ENCODE results near the gene SASH1.

DNA sequence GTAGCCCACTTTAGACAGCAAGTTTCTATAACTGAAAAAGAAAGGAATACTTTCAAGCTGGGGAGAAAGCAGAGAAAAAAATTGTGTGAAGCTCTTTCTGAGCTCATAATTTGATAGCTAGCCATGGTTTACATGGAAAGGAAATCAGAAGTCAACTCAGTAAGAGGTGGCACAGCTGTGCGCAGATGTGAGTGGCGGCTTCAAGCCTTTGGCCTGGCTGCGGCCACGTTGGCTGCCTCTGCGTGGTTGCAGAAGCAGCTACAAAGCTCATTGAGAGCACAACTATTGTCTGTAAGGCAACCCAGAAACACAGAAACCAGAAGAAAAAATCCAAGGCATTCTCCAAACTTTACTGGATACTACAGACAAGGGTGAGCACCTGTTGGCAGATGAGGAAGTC, 136.9 kb downstream of the SASH1 start:
- TF ChIP-seq SP1 (IDR thresholded peaks at IDR 0.05; ENCODE audit: low read depth) (no peak), SIN3A (IDR thresholded peaks at IDR 0.05; ENCODE audit: low read depth) (no peak), POLR2A (IDR thresholded peaks at IDR 0.05; ENCODE audit: borderline replicate concordance, extremely low read depth, insufficient read depth, insufficient read length) (no peak), EZH2phosphoT487 (IDR thresholded peaks at IDR 0.05; ENCODE audit: borderline replicate concordance) (no peak), YY1 (IDR thresholded peaks at IDR 0.05; ENCODE audit: extremely low read depth, insufficient replicate concordance, low read depth, low read length) (no peak), CEBPB (IDR thresholded peaks at IDR 0.05; ENCODE audit: low read depth) (no peak), POLR2AphosphoS5 (IDR thresholded peaks at IDR 0.05; ENCODE audit: low read depth, low read length) (no peak), ELF1 (IDR thresholded peaks at IDR 0.05; ENCODE audit: borderline replicate concordance, low read depth) (no peak), RAD21 (IDR thresholded peaks at IDR 0.05; ENCODE audit: low read depth) (no peak), EZH2 (IDR thresholded peaks at IDR 0.05) (no peak), JUND (IDR thresholded peaks at IDR 0.05) (no peak), CBX3 (IDR thresholded peaks at IDR 0.05; ENCODE audit: low read depth) (no peak)
- TF ChIP-seq, protein P1, sequence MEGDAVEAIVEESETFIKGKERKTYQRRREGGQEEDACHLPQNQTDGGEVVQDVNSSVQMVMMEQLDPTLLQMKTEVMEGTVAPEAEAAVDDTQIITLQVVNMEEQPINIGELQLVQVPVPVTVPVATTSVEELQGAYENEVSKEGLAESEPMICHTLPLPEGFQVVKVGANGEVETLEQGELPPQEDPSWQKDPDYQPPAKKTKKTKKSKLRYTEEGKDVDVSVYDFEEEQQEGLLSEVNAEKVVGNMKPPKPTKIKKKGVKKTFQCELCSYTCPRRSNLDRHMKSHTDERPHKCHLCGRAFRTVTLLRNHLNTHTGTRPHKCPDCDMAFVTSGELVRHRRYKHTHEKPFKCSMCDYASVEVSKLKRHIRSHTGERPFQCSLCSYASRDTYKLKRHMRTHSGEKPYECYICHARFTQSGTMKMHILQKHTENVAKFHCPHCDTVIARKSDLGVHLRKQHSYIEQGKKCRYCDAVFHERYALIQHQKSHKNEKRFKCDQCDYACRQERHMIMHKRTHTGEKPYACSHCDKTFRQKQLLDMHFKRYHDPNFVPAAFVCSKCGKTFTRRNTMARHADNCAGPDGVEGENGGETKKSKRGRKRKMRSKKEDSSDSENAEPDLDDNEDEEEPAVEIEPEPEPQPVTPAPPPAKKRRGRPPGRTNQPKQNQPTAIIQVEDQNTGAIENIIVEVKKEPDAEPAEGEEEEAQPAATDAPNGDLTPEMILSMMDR (IDR thresholded peaks at IDR 0.05 in 2 of 3, conservative IDR thresholded peaks at IDR 0.05 in 1 of 3; ENCODE audit: borderline replicate concordance in 1 of 3, insufficient read depth in 1 of 3, low read depth in 2 of 3, low read length in 2 of 3): no peak
- TF ChIP-seq, protein P2, sequence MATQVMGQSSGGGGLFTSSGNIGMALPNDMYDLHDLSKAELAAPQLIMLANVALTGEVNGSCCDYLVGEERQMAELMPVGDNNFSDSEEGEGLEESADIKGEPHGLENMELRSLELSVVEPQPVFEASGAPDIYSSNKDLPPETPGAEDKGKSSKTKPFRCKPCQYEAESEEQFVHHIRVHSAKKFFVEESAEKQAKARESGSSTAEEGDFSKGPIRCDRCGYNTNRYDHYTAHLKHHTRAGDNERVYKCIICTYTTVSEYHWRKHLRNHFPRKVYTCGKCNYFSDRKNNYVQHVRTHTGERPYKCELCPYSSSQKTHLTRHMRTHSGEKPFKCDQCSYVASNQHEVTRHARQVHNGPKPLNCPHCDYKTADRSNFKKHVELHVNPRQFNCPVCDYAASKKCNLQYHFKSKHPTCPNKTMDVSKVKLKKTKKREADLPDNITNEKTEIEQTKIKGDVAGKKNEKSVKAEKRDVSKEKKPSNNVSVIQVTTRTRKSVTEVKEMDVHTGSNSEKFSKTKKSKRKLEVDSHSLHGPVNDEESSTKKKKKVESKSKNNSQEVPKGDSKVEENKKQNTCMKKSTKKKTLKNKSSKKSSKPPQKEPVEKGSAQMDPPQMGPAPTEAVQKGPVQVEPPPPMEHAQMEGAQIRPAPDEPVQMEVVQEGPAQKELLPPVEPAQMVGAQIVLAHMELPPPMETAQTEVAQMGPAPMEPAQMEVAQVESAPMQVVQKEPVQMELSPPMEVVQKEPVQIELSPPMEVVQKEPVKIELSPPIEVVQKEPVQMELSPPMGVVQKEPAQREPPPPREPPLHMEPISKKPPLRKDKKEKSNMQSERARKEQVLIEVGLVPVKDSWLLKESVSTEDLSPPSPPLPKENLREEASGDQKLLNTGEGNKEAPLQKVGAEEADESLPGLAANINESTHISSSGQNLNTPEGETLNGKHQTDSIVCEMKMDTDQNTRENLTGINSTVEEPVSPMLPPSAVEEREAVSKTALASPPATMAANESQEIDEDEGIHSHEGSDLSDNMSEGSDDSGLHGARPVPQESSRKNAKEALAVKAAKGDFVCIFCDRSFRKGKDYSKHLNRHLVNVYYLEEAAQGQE (IDR thresholded peaks at IDR 0.05; ENCODE audit: low read depth): no peak
